Measurements from ENCODE around the gene PCBP3. TPM values are rescaled to one million over a fixed set of nuclear protein-coding genes. Genes with fewer than 3 reads are reported as not detected.

Gene PCBP3
- total and polyA plus RNA-seq, 2 donors (not counting 3 experiments of a cell fraction or from before 2014, with no cell fraction given) = 0.06 to 1.1 TPM

DNA sequence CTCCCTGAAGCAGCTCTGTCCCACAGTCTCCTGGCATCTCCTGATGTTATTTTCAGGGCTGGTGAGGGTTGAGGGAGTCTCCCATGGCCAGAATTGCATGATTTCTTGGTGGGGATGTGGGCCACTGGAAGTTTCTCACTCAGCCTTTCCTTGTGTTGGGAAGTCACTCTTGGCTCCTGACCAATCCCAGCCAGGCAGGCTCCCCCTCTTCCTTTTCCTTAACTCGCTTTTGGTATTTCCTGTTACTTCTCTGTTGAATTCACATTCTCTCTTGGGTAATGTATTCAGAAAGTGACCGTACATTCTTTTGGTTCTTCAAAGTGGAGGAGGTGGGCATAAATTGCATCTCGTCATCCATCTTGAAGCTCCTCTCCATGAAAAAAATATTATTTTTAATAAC lies 135.7 kb downstream of the PCBP3 start:
- dilution Hi-C loops (cut with MboI; ENCODE audit: extremely low pct_ligation_motif_present, low sequenced_read_pairs) = no loop called here
- POLR2A ChIA-PET = no interaction called here
- H3K36me3 ChIP-seq (ENCODE audit: control insufficient read depth in 2 of 2, extremely low read depth in 1 of 2, insufficient read depth in 2 of 2, low read length in 2 of 2) = no peaks in the 10 kb centered on the region
- no peaks in the 10 kb centered on the region for H3K79me2 ChIP-seq (ENCODE audit: control insufficient read depth, insufficient read depth, low read length)
- H3K4me3 ChIP-seq (replicated peaks in 1 of 3; ENCODE audit: insufficient read depth in 1 of 3, low read depth in 1 of 3, low read length in 3 of 3) = no peak overlapping the region
- DNase-seq (ENCODE audit: low read depth, low spot score) (no peak), FAIRE-seq (no peak)
- CTCF ChIA-PET = interaction anchor here (0.6 kb wide), 1 partner anchor 27 kb away, joined by 3 read pairs; no protein-coding TSS in a partner anchor
- no TSS peak for BruUV-seq (replicated peaks)
- intact Hi-C loops (cut with micrococcal nuclease) = no loop called here
- no peaks in the 10 kb centered on the region for H3K9me3 ChIP-seq (replicated peaks; ENCODE audit: control insufficient read depth, insufficient read depth, low read length)
- H3K4me2 ChIP-seq (ENCODE audit: insufficient read depth, low read length) = no peak overlapping the region
- peaks cover 2% of the 10 kb centered on the region in 2 experiments for H3K27me3 ChIP-seq (ENCODE audit: control insufficient read depth in 2 of 2, insufficient read depth in 2 of 2, low read length in 2 of 2)
- no peaks in the 10 kb centered on the region for H3K4me1 ChIP-seq (ENCODE audit: control insufficient read depth, extremely low read depth, insufficient read depth, low read length)
- no peaks in the 10 kb centered on the region for H3K9me1 ChIP-seq (replicated peaks; ENCODE audit: control insufficient read depth, extremely low read depth, insufficient read depth, low read length)
- H2AFZ ChIP-seq (ENCODE audit: low read depth, low read length) = no peak overlapping the region
- no peak for TF ChIP-seq MAX (IDR thresholded peaks at IDR 0.05; ENCODE audit: insufficient read depth, insufficient read length)
- TF ChIP-seq, protein P1, sequence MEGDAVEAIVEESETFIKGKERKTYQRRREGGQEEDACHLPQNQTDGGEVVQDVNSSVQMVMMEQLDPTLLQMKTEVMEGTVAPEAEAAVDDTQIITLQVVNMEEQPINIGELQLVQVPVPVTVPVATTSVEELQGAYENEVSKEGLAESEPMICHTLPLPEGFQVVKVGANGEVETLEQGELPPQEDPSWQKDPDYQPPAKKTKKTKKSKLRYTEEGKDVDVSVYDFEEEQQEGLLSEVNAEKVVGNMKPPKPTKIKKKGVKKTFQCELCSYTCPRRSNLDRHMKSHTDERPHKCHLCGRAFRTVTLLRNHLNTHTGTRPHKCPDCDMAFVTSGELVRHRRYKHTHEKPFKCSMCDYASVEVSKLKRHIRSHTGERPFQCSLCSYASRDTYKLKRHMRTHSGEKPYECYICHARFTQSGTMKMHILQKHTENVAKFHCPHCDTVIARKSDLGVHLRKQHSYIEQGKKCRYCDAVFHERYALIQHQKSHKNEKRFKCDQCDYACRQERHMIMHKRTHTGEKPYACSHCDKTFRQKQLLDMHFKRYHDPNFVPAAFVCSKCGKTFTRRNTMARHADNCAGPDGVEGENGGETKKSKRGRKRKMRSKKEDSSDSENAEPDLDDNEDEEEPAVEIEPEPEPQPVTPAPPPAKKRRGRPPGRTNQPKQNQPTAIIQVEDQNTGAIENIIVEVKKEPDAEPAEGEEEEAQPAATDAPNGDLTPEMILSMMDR (IDR thresholded peaks at IDR 0.05; ENCODE audit: extremely low read depth in 1 of 2, insufficient read depth in 1 of 2, low read depth in 1 of 2, low read length in 2 of 2) = no peak
- H4K20me1 ChIP-seq (replicated peaks; ENCODE audit: control insufficient read depth, extremely low read depth, insufficient read depth, low read length) = no peaks in the 10 kb centered on the region
- no peak overlapping the region for H3K9ac ChIP-seq (replicated peaks; ENCODE audit: extremely low read depth, insufficient read depth, low read length)
- no peak overlapping the region for H3K27ac ChIP-seq (ENCODE audit: insufficient read depth, low read depth, low read length)

DNA sequence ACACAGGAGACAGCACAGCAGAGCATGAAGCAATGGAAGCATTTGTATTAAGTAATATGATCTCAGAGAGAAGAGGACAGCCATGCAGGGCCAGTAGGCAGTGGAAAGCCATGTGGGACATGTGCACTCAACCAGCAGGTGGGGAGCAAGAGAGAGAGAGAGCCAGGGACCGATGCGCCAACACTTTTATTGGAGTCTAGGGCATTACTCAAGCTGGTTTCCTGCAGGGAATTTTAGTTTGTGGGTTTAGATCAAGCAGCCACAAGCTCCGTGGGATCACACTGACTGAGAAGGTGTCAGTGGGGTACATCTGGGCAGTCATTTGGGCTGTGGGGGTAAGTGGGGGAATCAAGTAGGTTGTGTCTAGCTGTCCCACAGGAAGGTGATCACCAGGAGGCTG lies 137.1 kb downstream of the PCBP3 start:
- POLR2A ChIA-PET = no interaction called here
- dilution Hi-C loops (cut with MboI; ENCODE audit: extremely low pct_ligation_motif_present, low sequenced_read_pairs) = no loop called here
- CTCF ChIA-PET = no interaction called here

More for the DNA sequence above, 137.1 kb downstream of the PCBP3 start:
- Histone ChIP-seq H3K9me3 (replicated peaks; ENCODE audit: control insufficient read depth, insufficient read depth, low read length) (no peaks in the 10 kb centered on the region), H3K36me3 (ENCODE audit: control insufficient read depth in 2 of 2, extremely low read depth in 1 of 2, insufficient read depth in 2 of 2, low read length in 2 of 2) (no peaks in the 10 kb centered on the region), H3K27ac (ENCODE audit: insufficient read depth, low read depth, low read length) (no peak overlapping the region), H2AFZ (ENCODE audit: low read depth, low read length) (no peak overlapping the region), H3K79me2 (ENCODE audit: control insufficient read depth, insufficient read depth, low read length) (no peaks in the 10 kb centered on the region), H3K9me1 (replicated peaks; ENCODE audit: control insufficient read depth, extremely low read depth, insufficient read depth, low read length) (no peaks in the 10 kb centered on the region), H3K4me1 (ENCODE audit: control insufficient read depth, extremely low read depth, insufficient read depth, low read length) (no peaks in the 10 kb centered on the region), H3K4me2 (ENCODE audit: insufficient read depth, low read length) (no peak overlapping the region), H3K9ac (replicated peaks; ENCODE audit: extremely low read depth, insufficient read depth, low read length) (no peak overlapping the region), H3K27me3 (ENCODE audit: control insufficient read depth in 2 of 2, insufficient read depth in 2 of 2, low read length in 2 of 2) (peaks cover 0 to 2% of the 10 kb centered on the region in 2 experiments), H4K20me1 (replicated peaks; ENCODE audit: control insufficient read depth, extremely low read depth, insufficient read depth, low read length) (no peaks in the 10 kb centered on the region), H3K4me3 (replicated peaks in 1 of 3; ENCODE audit: insufficient read depth in 1 of 3, low read depth in 1 of 3, low read length in 3 of 3) (no peak overlapping the region)
- FAIRE-seq = no peak
- intact Hi-C loops (cut with micrococcal nuclease) = no loop called here
- DNase-seq (ENCODE audit: low read depth, low spot score) = no peak
- TF ChIP-seq FOS (IDR thresholded peaks at IDR 0.05; ENCODE audit: borderline replicate concordance, insufficient read depth, low read length) = no peak
- TF ChIP-seq GATA2 (IDR thresholded peaks at IDR 0.05; ENCODE audit: insufficient read depth, insufficient read length, low read depth, low read length) = no peak
- no peak for TF ChIP-seq MAX (IDR thresholded peaks at IDR 0.05; ENCODE audit: insufficient read depth, insufficient read length)
- TF ChIP-seq POLR2AphosphoS5 (IDR thresholded peaks at IDR 0.05; ENCODE audit: insufficient read depth, low read depth, low read length) = no peak
- TF ChIP-seq, protein P1 (IDR thresholded peaks at IDR 0.05; ENCODE audit: extremely low read depth in 1 of 2, insufficient read depth in 1 of 2, low read depth in 1 of 2, low read length in 2 of 2) = no peak
- no peak for TF ChIP-seq EZH2 (IDR thresholded peaks at IDR 0.05; ENCODE audit: borderline replicate concordance, low read depth, low read length, severe bottlenecking)
- no peak for TF ChIP-seq JUN (IDR thresholded peaks at IDR 0.05; ENCODE audit: borderline replicate concordance, insufficient read depth, insufficient read length, low read depth)
- TF ChIP-seq MYC (IDR thresholded peaks at IDR 0.05; ENCODE audit: low read depth, low read length) = no peak
- no TSS peak for BruUV-seq (replicated peaks)

Measured in endothelial cell of umbilical vein (primary cell).